IPS DF 4.7 (cell line): Measurements from ENCODE around the gene TGFB1.
"Not testable (repeated sequence)": the region's sequence is repeated elsewhere in the genome, so short reads cannot be mapped to it uniquely, and the experiment has no call there.

Experiments used
- DNase-seq: peaks from one replicate; pipeline ENCODE4 v3.0.0-alpha.2; 2013; ENCODE audit warnings: low spot score; ENCODE audit errors: extremely low read depth

Gene TGFB1

GRCh38 chr19:41303954-41304353 is 49.8 kb downstream of the TGFB1 start:
- DNase-seq: no peak

GRCh38 chr19:41302624-41303351 is 50.9 kb downstream of the TGFB1 start:
- DNase-seq: no peak

GRCh38 chr19:41300555-41300954 is 53.2 kb downstream of the TGFB1 start:
- no peak for DNase-seq

GRCh38 chr19:41299755-41300089 is 54.0 kb downstream of the TGFB1 start:
- no peak for DNase-seq

GRCh38 chr19:41299046-41299754 is 54.5 kb downstream of the TGFB1 start:
- no peak for DNase-seq

- DNase-seq: no peak
These were observed 55.3 kb downstream of the TGFB1 start for GRCh38 chr19:41298348-41298964.

GRCh38 chr19:41297628-41298347 is 55.9 kb downstream of the TGFB1 start:
- DNase-seq: no peak

- no peak for DNase-seq
These were observed 57.3 kb downstream of the TGFB1 start for GRCh38 chr19:41296433-41296871.

- no peak for DNase-seq
These were observed 58.2 kb downstream of the TGFB1 start for GRCh38 chr19:41295499-41295898.

- no peak for DNase-seq
These were observed 59.3 kb downstream of the TGFB1 start for GRCh38 chr19:41294393-41294792.

- not testable (repeated sequence) for DNase-seq
These were observed 63.9 kb downstream of the TGFB1 start for GRCh38 chr19:41289814-41290213.

GRCh38 chr19:41288673-41289530 is 64.8 kb downstream of the TGFB1 start:
- DNase-seq: no peak
